HepG2 (cell line): ENCODE measurements around the gene SNUPN. TPM values are rescaled to one million over a fixed set of nuclear protein-coding genes. Genes with fewer than 3 reads are reported as not detected.

Source experiments
- AGO2 ChIP-seq: fragments of 200-400 bp; formaldehyde crosslinking; optimal IDR thresholded peaks from 2 replicates; pipeline ENCODE3; 2017; ENCODE audit warnings: mild to moderate bottlenecking, low read depth, low read length, moderate library complexity
- AKAP8 ChIP-seq: sonication (generic); formaldehyde crosslinking; IDR thresholded peaks from 2 replicates; pipeline ENCODE4 v1.5.1; 2020; ENCODE audit warnings: mild to moderate bottlenecking, missing genetic modification reagents
- HOXA5 ChIP-seq: sonication (generic); formaldehyde crosslinking; IDR thresholded peaks from 2 replicates; pipeline ENCODE4 v1.4.0; 2020; ENCODE audit warnings: missing genetic modification reagents
- MAFF ChIP-seq: IDR thresholded peaks from 2 replicates; pipeline ENCODE4 v1.6.1; 2011; ENCODE audit warnings: low read depth, low read length, improper control_type of control experiment
- PAXIP1 ChIP-seq: sonication (generic); formaldehyde crosslinking; conservative IDR thresholded peaks from 2 replicates; pipeline ENCODE4 v1.4.0; 2020; ENCODE audit warnings: mild to moderate bottlenecking, missing genetic modification reagents, moderate library complexity
- SMAD9 ChIP-seq: sonication (generic); formaldehyde crosslinking; IDR thresholded peaks from 2 replicates; pipeline ENCODE4 v1.5.1; 2020; ENCODE audit warnings: mild to moderate bottlenecking, missing genetic modification reagents
- USF2 ChIP-seq, 2 experiments: sonication (generic) in 1 of 2; formaldehyde crosslinking in 1 of 2; IDR thresholded peaks; 2 replicates each; pipeline versions ENCODE4 v1.5.1 to v1.6.1; 2011 to 2020; ENCODE audit warnings: borderline replicate concordance in 1 of 2, low read depth in 1 of 2, low read length in 1 of 2, mild to moderate bottlenecking in 1 of 2, missing genetic modification reagents in 1 of 2, moderate library complexity in 1 of 2
- ZNF709 ChIP-seq: sonication (generic); formaldehyde crosslinking; IDR thresholded peaks from 2 replicates; pipeline ENCODE4 v1.5.0; 2020; ENCODE audit warnings: mild to moderate bottlenecking, missing genetic modification reagents
- polyA plus RNA-seq, 8 experiments: library from polyadenylated mRNA; depleted of rRNA in 3 of 8; stranded (reverse) in 7 of 8; unstranded in 1 of 8; fragments of >200 nt; fragmentation: Illumina TruSeq in 4 of 8; extraction: Trizol in 4 of 8; gene quantifications; 2 replicates each; pipeline versions ENCODE4 v1.2.1 to v1.2.3, GENCODE V29; 2011 to 2016; ENCODE audit warnings: low read depth in 4 of 8, missing spikeins in 1 of 8, mixed read lengths in 1 of 8; ENCODE audit not compliant: insufficient read depth in 1 of 8
- total RNA-seq, 5 experiments: library from RNA; depleted of rRNA; stranded (reverse); fragments of >200 nt; fragmentation: Illumina TruSeq; extraction: Trizol; gene quantifications; 2 replicates each; pipeline ENCODE4 v1.2.3, GENCODE V29; 2016; ENCODE audit warnings: low read depth in 1 of 5
- TF ChIP-seq, protein P1 (sequence below): sonication (generic); formaldehyde crosslinking; IDR thresholded peaks from 2 replicates; pipeline ENCODE4 v1.5.0; 2020; ENCODE audit warnings: mild to moderate bottlenecking, missing genetic modification reagents, borderline replicate concordance
- TF ChIP-seq, protein P2 (sequence below): IDR thresholded peaks from 2 replicates; pipeline ENCODE4 v1.6.1; 2012; ENCODE audit warnings: low read length, improper control_type of control experiment

The SNUPN gene
- total and polyA plus RNA-seq, 2 of the 13 experiments (the other 11 are each of a cell fraction or from before 2014, with no cell fraction given): 9.0 to 16.4 TPM

GRCh38 chr15:75663931-75664421 lies 38.5 kb upstream of the SNUPN start (continued):
- TF ChIP-seq, protein P1, sequence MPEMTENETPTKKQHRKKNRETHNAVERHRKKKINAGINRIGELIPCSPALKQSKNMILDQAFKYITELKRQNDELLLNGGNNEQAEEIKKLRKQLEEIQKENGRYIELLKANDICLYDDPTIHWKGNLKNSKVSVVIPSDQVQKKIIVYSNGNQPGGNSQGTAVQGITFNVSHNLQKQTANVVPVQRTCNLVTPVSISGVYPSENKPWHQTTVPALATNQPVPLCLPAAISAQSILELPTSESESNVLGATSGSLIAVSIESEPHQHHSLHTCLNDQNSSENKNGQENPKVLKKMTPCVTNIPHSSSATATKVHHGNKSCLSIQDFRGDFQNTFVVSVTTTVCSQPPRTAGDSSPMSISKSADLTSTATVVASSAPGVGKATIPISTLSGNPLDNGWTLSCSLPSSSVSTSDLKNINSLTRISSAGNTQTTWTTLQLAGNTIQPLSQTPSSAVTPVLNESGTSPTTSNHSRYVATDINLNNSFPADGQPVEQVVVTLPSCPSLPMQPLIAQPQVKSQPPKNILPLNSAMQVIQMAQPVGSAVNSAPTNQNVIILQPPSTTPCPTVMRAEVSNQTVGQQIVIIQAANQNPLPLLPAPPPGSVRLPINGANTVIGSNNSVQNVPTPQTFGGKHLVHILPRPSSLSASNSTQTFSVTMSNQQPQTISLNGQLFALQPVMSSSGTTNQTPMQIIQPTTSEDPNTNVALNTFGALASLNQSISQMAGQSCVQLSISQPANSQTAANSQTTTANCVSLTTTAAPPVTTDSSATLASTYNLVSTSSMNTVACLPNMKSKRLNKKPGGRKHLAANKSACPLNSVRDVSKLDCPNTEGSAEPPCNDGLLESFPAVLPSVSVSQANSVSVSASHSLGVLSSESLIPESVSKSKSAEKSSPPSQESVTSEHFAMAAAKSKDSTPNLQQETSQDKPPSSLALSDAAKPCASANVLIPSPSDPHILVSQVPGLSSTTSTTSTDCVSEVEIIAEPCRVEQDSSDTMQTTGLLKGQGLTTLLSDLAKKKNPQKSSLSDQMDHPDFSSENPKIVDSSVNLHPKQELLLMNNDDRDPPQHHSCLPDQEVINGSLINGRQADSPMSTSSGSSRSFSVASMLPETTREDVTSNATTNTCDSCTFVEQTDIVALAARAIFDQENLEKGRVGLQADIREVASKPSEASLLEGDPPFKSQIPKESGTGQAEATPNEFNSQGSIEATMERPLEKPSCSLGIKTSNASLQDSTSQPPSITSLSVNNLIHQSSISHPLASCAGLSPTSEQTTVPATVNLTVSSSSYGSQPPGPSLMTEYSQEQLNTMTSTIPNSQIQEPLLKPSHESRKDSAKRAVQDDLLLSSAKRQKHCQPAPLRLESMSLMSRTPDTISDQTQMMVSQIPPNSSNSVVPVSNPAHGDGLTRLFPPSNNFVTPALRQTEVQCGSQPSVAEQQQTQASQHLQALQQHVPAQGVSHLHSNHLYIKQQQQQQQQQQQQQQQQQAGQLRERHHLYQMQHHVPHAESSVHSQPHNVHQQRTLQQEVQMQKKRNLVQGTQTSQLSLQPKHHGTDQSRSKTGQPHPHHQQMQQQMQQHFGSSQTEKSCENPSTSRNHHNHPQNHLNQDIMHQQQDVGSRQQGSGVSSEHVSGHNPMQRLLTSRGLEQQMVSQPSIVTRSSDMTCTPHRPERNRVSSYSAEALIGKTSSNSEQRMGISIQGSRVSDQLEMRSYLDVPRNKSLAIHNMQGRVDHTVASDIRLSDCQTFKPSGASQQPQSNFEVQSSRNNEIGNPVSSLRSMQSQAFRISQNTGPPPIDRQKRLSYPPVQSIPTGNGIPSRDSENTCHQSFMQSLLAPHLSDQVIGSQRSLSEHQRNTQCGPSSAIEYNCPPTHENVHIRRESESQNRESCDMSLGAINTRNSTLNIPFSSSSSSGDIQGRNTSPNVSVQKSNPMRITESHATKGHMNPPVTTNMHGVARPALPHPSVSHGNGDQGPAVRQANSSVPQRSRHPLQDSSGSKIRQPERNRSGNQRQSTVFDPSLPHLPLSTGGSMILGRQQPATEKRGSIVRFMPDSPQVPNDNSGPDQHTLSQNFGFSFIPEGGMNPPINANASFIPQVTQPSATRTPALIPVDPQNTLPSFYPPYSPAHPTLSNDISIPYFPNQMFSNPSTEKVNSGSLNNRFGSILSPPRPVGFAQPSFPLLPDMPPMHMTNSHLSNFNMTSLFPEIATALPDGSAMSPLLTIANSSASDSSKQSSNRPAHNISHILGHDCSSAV (CRISPR knock-in tag): no peak
- no peak for TF ChIP-seq HOXA5
- no peak for TF ChIP-seq ZNF709 (CRISPR knock-in tag)
- TF ChIP-seq AGO2: peak; percentile 68
- no peak for TF ChIP-seq USF2 (IDR thresholded peaks at IDR 0.05; ENCODE audit: low read depth, low read length)
- no peak for TF ChIP-seq USF2 (CRISPR knock-in tag; IDR thresholded peaks at IDR 0.05; ENCODE audit: borderline replicate concordance)
- TF ChIP-seq AKAP8 (CRISPR knock-in tag): peak; percentile 64; the same call in 1 of the 2 replicates
- no peak for TF ChIP-seq SMAD9 (CRISPR knock-in tag)
- TF ChIP-seq, protein P2, sequence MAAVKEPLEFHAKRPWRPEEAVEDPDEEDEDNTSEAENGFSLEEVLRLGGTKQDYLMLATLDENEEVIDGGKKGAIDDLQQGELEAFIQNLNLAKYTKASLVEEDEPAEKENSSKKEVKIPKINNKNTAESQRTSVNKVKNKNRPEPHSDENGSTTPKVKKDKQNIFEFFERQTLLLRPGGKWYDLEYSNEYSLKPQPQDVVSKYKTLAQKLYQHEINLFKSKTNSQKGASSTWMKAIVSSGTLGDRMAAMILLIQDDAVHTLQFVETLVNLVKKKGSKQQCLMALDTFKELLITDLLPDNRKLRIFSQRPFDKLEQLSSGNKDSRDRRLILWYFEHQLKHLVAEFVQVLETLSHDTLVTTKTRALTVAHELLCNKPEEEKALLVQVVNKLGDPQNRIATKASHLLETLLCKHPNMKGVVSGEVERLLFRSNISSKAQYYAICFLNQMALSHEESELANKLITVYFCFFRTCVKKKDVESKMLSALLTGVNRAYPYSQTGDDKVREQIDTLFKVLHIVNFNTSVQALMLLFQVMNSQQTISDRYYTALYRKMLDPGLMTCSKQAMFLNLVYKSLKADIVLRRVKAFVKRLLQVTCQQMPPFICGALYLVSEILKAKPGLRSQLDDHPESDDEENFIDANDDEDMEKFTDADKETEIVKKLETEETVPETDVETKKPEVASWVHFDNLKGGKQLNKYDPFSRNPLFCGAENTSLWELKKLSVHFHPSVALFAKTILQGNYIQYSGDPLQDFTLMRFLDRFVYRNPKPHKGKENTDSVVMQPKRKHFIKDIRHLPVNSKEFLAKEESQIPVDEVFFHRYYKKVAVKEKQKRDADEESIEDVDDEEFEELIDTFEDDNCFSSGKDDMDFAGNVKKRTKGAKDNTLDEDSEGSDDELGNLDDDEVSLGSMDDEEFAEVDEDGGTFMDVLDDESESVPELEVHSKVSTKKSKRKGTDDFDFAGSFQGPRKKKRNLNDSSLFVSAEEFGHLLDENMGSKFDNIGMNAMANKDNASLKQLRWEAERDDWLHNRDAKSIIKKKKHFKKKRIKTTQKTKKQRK: no peak
- TF ChIP-seq MAFF: no peak
- TF ChIP-seq PAXIP1 (CRISPR knock-in tag): peak; percentile 71
